Fibroblast of the aortic adventitia (primary cell): Measurements from ENCODE around the gene TUBB6. TPM values are rescaled to one million over a fixed set of nuclear protein-coding genes. Genes with fewer than 3 reads are reported as not detected.

ENCODE experiments used
- DNase-seq: peaks from one replicate; pipeline ENCODE4 v3.0.0-alpha.2; 2010; ENCODE audit warnings: low read depth
- H3K4me3 ChIP-seq: 2 replicates; pipeline ENCODE4 v1.5.1; 2011; ENCODE audit warnings: low read depth, mild to moderate bottlenecking, control low read depth, low read length, moderate library complexity
- CTCF ChIP-seq: IDR thresholded peaks from 2 replicates; pipeline ENCODE4 v1.5.1; 2011; ENCODE audit warnings: mild to moderate bottlenecking, low read length, control low read depth, inconsistent platforms; ENCODE audit not compliant: insufficient read depth
- total RNA-seq: library from RNA; depleted of rRNA; stranded (reverse); fragments of >200 nt; gene quantifications from 2 replicates; pipeline ENCODE4 v1.2.3, GENCODE V29; 2012; ENCODE audit warnings: low replicate concordance

Gene TUBB6
- total RNA-seq, 1 donor = 358 TPM

GRCh38 chr18:12335503-12335902 lies 27.5 kb downstream of the TUBB6 start:
- H3K4me3 ChIP-seq = no peak overlapping the region
- TF ChIP-seq CTCF = no peak
- no peak for DNase-seq

- H3K4me3 ChIP-seq = no peak overlapping the region
- DNase-seq = no peak
- TF ChIP-seq CTCF = no peak
Measured at GRCh38 chr18:12336171-12336613, 28.2 kb downstream of the TUBB6 start.

GRCh38 chr18:12336887-12337286 lies 28.8 kb downstream of the TUBB6 start:
- H3K4me3 ChIP-seq = no peak overlapping the region
- no peak for TF ChIP-seq CTCF
- DNase-seq = no peak

- TF ChIP-seq CTCF = no peak
- no peak for DNase-seq
- no peak overlapping the region for H3K4me3 ChIP-seq
Measured at GRCh38 chr18:12338382-12338781, 30.3 kb downstream of the TUBB6 start.

- no peak for TF ChIP-seq CTCF
- no peak overlapping the region for H3K4me3 ChIP-seq
- DNase-seq = no peak
Measured at GRCh38 chr18:12340945-12341660, 33.1 kb downstream of the TUBB6 start.

- H3K4me3 ChIP-seq = no peak overlapping the region
Measured at GRCh38 chr18:12342661-12343060, 34.6 kb downstream of the TUBB6 start.

More at GRCh38 chr18:12342661-12343060, 34.6 kb downstream of the TUBB6 start:
- no peak for DNase-seq
- no peak for TF ChIP-seq CTCF
